ENCODE data around the gene BCAS4.
"Not testable (repeated sequence)": the region's sequence is repeated elsewhere in the genome, so short reads cannot be mapped to it uniquely, and the experiment has no call there.

Gene BCAS4

GRCh38 chr20:50794846-50795634 is at the start of gene BCAS4:
BCAS4 (plus strand) TSS chr20:50795061; CDS start chr20:50795084, 23 bp downstream.
- DNase-seq = peak; percentile 84 to 93

GRCh38 chr20:50745634-50746137 is 49.2 kb upstream of the BCAS4 start:
- no peak for DNase-seq
- TF ChIP-seq GATA1 (IDR thresholded peaks at IDR 0.05; ENCODE audit: low read depth, low read length) = no peak
- TF ChIP-seq POLR2A (IDR thresholded peaks at IDR 0.05; ENCODE audit: low read length) = no peak

More at GRCh38 chr20:50794846-50795634, at the start of gene BCAS4:
- TF ChIP-seq GATA1 (IDR thresholded peaks at IDR 0.05; ENCODE audit: low read depth, low read length) = no peak
- TF ChIP-seq POLR2A (IDR thresholded peaks at IDR 0.05; ENCODE audit: low read length) = no peak

- no peak for DNase-seq
- no peak for TF ChIP-seq GATA1 (IDR thresholded peaks at IDR 0.05; ENCODE audit: low read depth, low read length)
- TF ChIP-seq POLR2A (IDR thresholded peaks at IDR 0.05; ENCODE audit: low read length) = no peak
These were observed 48.5 kb upstream of the BCAS4 start for GRCh38 chr20:50746138-50746940.

DNA sequence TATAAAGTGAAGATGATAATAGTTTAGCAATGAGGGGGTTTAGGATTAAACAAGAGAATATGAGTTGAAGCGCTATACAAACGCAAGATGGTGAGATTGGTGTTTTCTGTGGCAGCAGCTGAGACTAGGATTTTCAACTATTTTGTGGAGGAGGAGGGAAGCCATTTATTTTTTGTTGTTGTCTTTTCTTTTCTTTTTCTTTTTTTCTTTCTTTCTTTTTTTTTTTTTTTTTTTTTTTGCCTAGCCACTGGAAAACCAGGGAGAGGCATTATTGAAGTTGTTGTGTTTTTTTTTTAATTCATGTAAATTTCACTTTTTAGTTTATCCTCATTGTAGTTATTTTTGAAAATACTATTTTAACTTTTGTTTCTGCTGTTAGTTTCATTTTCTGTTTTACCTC is 47.6 kb upstream of the BCAS4 start:
- TF ChIP-seq GATA1 (IDR thresholded peaks at IDR 0.05; ENCODE audit: low read depth, low read length) (no peak), POLR2A (IDR thresholded peaks at IDR 0.05; ENCODE audit: low read length) (no peak)

DNA sequence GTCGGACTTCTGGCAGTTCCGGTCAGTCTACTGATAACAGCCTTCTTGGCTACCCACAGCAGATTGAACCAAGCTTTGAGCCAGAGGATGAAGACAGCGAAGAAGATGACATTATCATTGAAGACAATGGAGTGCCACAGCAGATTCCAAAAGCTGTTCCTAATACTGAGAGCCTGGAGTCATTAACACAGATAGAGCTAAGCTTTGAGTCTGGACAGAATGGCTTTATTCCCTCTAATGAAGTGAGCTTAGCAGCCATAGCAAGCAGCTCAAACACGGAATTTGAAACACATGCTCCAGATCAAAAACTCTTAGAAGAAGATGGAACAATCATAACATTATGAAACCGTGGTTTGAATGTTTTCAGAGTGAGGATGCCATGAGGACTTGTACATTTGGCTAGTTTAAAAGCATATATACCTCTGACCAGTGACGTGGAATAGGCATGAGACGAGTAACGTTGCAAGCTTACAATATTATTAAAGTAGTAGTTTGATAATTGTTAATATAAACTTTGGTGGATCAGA is 44.7 kb upstream of the BCAS4 start:
- no peak for DNase-seq
- TF ChIP-seq POLR2A (IDR thresholded peaks at IDR 0.05; ENCODE audit: low read length) (no peak), GATA1 (IDR thresholded peaks at IDR 0.05; ENCODE audit: low read depth, low read length) (no peak)

More for the DNA sequence above, 47.6 kb upstream of the BCAS4 start:
- DNase-seq = no peak

GRCh38 chr20:50753152-50753551 is 41.7 kb upstream of the BCAS4 start:
- TF ChIP-seq POLR2A (IDR thresholded peaks at IDR 0.05; ENCODE audit: low read length) (no peak), GATA1 (IDR thresholded peaks at IDR 0.05; ENCODE audit: low read depth, low read length) (no peak)
- no peak for DNase-seq

GRCh38 chr20:50754420-50754819 is 40.4 kb upstream of the BCAS4 start:
- TF ChIP-seq GATA1 (IDR thresholded peaks at IDR 0.05; ENCODE audit: low read depth, low read length) (no peak), POLR2A (IDR thresholded peaks at IDR 0.05; ENCODE audit: low read length) (no peak)
- no peak for DNase-seq

DNA sequence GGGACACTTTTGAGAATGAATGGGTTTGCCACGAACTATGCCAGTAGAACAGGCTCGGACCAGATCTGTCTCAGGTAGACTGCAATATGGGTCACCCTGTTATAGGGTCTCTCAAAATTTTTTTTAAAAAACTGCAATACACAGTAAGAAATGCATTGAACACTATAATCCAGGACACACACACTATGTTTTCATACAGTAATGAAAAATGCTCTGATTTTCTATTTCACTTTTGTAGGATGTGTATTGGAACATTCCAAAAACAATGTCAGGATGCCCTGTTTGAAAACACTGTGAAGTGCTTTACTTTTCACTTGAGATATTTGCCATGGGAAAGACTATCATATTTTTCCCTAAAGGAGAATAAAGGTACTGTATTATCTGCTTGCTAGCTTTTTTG is 38.4 kb upstream of the BCAS4 start:
- no peak for DNase-seq
- TF ChIP-seq POLR2A (IDR thresholded peaks at IDR 0.05; ENCODE audit: low read length) = no peak
- no peak for TF ChIP-seq GATA1 (IDR thresholded peaks at IDR 0.05; ENCODE audit: low read depth, low read length)

DNA sequence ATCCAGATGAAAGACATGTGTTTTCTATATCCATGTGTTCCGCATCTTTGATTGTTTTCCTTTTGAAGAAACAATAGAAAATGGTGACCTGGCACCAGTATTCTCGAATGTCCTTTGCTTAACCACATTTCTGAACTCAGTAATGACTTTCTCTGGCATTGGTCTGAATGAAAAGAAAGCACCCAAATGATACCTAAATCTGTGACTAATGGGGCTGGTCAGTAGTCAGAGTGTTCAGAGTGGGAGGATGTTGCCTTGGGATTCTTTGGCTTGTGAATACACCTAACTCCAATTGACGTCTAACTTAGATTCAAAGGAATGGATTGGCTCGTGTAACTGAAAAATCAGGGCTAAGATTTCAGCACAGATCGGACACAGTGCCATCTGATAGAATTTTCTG is 36.4 kb upstream of the BCAS4 start:
- no peak for DNase-seq
- TF ChIP-seq POLR2A (IDR thresholded peaks at IDR 0.05; ENCODE audit: low read length) = no peak

- DNase-seq = no peak
- no peak for TF ChIP-seq GATA1 (IDR thresholded peaks at IDR 0.05; ENCODE audit: low read depth, low read length)
- TF ChIP-seq POLR2A (IDR thresholded peaks at IDR 0.05; ENCODE audit: low read length) = no peak
These were observed 35.9 kb upstream of the BCAS4 start for GRCh38 chr20:50758992-50759391.

- TF ChIP-seq GATA1 (IDR thresholded peaks at IDR 0.05; ENCODE audit: low read depth, low read length) = no peak
- no peak for TF ChIP-seq POLR2A (IDR thresholded peaks at IDR 0.05; ENCODE audit: low read length)
These were observed 35.2 kb upstream of the BCAS4 start for GRCh38 chr20:50759678-50760077.

GRCh38 chr20:50762045-50762422 is 32.8 kb upstream of the BCAS4 start:
- TF ChIP-seq POLR2A (IDR thresholded peaks at IDR 0.05; ENCODE audit: low read length) (no peak), GATA1 (IDR thresholded peaks at IDR 0.05; ENCODE audit: low read depth, low read length) (no peak)
- no peak for DNase-seq

More at GRCh38 chr20:50759678-50760077, 35.2 kb upstream of the BCAS4 start:
- DNase-seq = no peak

- DNase-seq = no peak
- TF ChIP-seq POLR2A (IDR thresholded peaks at IDR 0.05; ENCODE audit: low read length) = no peak
- TF ChIP-seq GATA1 (IDR thresholded peaks at IDR 0.05; ENCODE audit: low read depth, low read length) = no peak
These were observed 32.2 kb upstream of the BCAS4 start for GRCh38 chr20:50762435-50763220.

DNA sequence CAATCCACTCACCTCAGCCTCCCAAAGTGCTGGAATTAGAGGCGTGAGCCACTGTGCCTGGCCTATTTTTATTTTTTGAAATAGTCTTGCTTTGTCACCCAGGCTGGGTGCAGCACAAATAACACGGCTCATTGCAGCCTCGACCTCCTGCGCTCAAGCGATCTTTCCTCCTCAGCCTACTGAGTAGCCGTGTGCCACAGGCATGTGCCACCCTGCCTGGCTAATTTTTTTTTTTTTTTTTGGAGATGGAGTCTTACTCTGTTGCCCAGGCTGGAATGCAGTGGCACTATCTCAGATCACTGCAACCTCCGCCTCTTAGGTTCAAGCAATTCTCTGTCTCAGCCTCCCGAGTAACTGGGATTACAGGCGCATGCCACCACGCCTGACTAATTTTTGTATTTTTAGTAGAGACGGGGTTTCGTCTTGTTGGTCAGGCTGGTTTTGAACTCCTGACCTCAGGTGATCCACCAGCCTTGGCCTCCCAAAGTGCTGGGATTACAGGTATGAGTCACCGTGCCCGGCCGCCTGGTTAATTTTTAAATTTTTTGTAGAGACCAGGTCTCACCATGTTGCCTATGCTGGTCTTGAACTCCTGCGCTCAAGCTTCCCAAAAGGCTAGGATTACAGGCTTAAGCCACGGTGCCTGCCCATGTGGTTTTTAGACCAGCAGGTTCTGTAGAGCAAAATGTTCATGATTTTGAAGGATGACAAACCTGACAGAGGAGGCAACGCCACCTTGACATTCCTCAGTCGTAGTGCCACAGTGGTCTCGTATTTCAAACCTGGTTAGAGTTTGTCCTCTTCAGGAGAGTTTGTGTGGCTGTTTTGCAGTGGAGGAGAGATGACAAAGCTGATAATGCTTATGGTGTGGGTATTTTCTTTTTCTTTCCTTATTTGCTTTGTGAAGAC is 31.1 kb upstream of the BCAS4 start:
- DNase-seq = not testable (repeated sequence)

DNA sequence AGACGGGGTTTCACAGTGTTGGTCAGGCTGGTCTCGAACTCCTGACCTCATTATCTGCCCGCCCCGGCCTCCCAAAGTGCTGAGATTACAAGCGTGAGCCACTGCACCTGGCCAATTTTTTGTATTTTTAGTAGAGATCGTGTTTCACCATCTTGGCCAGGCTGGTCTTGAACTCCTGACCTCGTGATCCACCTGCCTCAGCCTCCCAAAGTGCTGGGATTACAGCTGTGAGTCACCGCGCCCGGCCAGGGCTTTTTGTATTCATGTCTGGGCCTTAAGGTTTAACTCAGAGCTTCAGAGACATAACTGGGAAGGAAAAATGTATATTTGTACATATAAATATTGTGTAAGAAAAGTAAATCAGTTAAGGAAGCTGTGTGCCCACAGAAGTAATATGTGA is 29.6 kb upstream of the BCAS4 start:
- DNase-seq = not testable (repeated sequence)
